Measurements from ENCODE around the gene SMIM32. TPM values are rescaled to one million over a fixed set of nuclear protein-coding genes. Genes with fewer than 3 reads are reported as not detected.

The SMIM32 gene
- total RNA-seq, 2 experiments from 2014 or later, result not detected

- TF ChIP-seq CTCF (IDR thresholded peaks at IDR 0.05), result no peak
- CTCF ChIA-PET, result no interaction called here
- Mint-ChIP-seq H3K27me3 (no peaks in the 10 kb centered on the region), H3K4me3 (no peak overlapping the region), H3K27ac (no peak overlapping the region), H3K4me1 (ENCODE audit: low read depth) (peaks cover 7% of the 10 kb centered on the region), H3K36me3 (ENCODE audit: low read depth) (peaks cover 15% of the 10 kb centered on the region), H3K9me3 (no peaks in the 10 kb centered on the region)
- Histone ChIP-seq H3K4me1 (ENCODE audit: insufficient read depth, low read length) (no peaks in the 10 kb centered on the region), H3K27ac (ENCODE audit: low read depth in 1 of 2, low read length in 2 of 2) (no peak overlapping the region), H3K4me3 (ENCODE audit: low read length) (no peak overlapping the region), H3K9me3 (ENCODE audit: control insufficient read depth in 1 of 2, insufficient read depth in 1 of 2, low read length in 2 of 2) (no peaks in the 10 kb centered on the region), H3K36me3 (ENCODE audit: insufficient read depth, low read length) (peaks cover 2% of the 10 kb centered on the region), H3K27me3 (ENCODE audit: control insufficient read depth in 1 of 2, insufficient read depth in 2 of 2, low read length in 2 of 2) (no peaks in the 10 kb centered on the region)
- POLR2A ChIA-PET, result no interaction called here
- ATAC-seq (ENCODE audit: poor library complexity) (no peak), DNase-seq (no peak)
- intact Hi-C loops (cut with DNase I, micrococcal nuclease), result no loop called here
Measured at GRCh38 chr5:136149891-136150290, 43.1 kb downstream of the SMIM32 start.

GRCh38 chr5:136147632-136148031, 45.3 kb downstream of the SMIM32 start:
- Histone ChIP-seq H3K27ac (ENCODE audit: low read depth in 1 of 2, low read length in 2 of 2) (no peak overlapping the region), H3K27me3 (ENCODE audit: control insufficient read depth in 1 of 2, insufficient read depth in 2 of 2, low read length in 2 of 2) (no peaks in the 10 kb centered on the region), H3K4me1 (ENCODE audit: insufficient read depth, low read length) (no peaks in the 10 kb centered on the region), H3K4me3 (ENCODE audit: low read length) (no peak overlapping the region), H3K36me3 (ENCODE audit: insufficient read depth, low read length) (no peaks in the 10 kb centered on the region), H3K9me3 (ENCODE audit: control insufficient read depth in 1 of 2, insufficient read depth in 1 of 2, low read length in 2 of 2) (no peaks in the 10 kb centered on the region)
- ATAC-seq (ENCODE audit: poor library complexity) (no peak), DNase-seq (no peak)
- peaks cover 7% of the 10 kb centered on the region for H3K4me1 Mint-ChIP-seq (ENCODE audit: low read depth)
- intact Hi-C loops (cut with DNase I, micrococcal nuclease), result no loop called here
- H3K27ac Mint-ChIP-seq, result no peak overlapping the region
- no peaks in the 10 kb centered on the region for H3K27me3 Mint-ChIP-seq
- H3K4me3 Mint-ChIP-seq, result no peak overlapping the region
- no peaks in the 10 kb centered on the region for H3K9me3 Mint-ChIP-seq
- ChIA-PET CTCF (no interaction called here), POLR2A (no interaction called here)
- TF ChIP-seq CTCF (IDR thresholded peaks at IDR 0.05), result no peak
- no peaks in the 10 kb centered on the region for H3K36me3 Mint-ChIP-seq (ENCODE audit: low read depth)

GRCh38 chr5:136146201-136146600, 46.8 kb downstream of the SMIM32 start:
- Mint-ChIP-seq H3K36me3 (ENCODE audit: low read depth) (no peaks in the 10 kb centered on the region), H3K9me3 (no peaks in the 10 kb centered on the region), H3K27me3 (no peaks in the 10 kb centered on the region), H3K4me3 (no peak overlapping the region), H3K4me1 (ENCODE audit: low read depth) (peaks cover 7% of the 10 kb centered on the region), H3K27ac (no peak overlapping the region)
- no peak overlapping the region for H3K4me3 ChIP-seq (ENCODE audit: low read length)
- no peak for DNase-seq
- H3K36me3 ChIP-seq (ENCODE audit: insufficient read depth, low read length), result no peaks in the 10 kb centered on the region
- intact Hi-C loops (cut with DNase I, micrococcal nuclease), result no loop called here
- no peak for TF ChIP-seq CTCF (IDR thresholded peaks at IDR 0.05)
- ATAC-seq (ENCODE audit: poor library complexity), result no peak
- no peaks in the 10 kb centered on the region for H3K4me1 ChIP-seq (ENCODE audit: insufficient read depth, low read length)
- H3K27ac ChIP-seq (ENCODE audit: low read depth in 1 of 2, low read length in 2 of 2), result no peak overlapping the region
- no peaks in the 10 kb centered on the region for H3K9me3 ChIP-seq (ENCODE audit: control insufficient read depth in 1 of 2, insufficient read depth in 1 of 2, low read length in 2 of 2)
- no peaks in the 10 kb centered on the region for H3K27me3 ChIP-seq (ENCODE audit: control insufficient read depth in 1 of 2, insufficient read depth in 2 of 2, low read length in 2 of 2)
- CTCF ChIA-PET, result interaction anchor here (1.0 kb wide), 1 partner anchor 32 kb away, joined by 3 read pairs; no protein-coding TSS in a partner anchor
- POLR2A ChIA-PET, result no interaction called here

Measured in CD4-positive, alpha-beta T cell (primary cell).